CD1c-positive myeloid dendritic cell (primary cell): ENCODE data around the gene KCNN3.

Experiments used
- DNase-seq: peaks from one replicate; pipeline ENCODE4 v3.0.0-alpha.2; 2016; ENCODE audit errors: extremely low spot score

Gene KCNN3

DNA sequence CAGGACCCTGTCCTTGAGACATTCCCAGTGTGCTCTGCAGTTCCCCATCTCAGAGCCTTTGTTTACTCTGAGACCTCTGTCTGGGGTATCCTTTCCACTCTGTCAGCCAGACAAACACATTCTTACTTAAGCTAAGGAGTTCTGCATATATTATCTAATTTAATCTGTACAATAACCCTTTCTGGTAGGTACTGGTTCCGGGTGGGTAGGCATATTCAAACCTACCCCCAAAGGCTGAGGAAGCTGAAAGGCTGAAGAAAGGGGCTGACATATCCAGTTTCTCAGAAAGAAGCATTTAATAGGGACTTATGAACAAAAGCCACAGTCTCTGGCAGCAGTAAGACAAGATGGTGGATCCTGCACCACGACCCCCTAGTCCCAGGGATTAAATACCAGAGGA, 53.1 kb downstream of the KCNN3 start:
- DNase-seq, result no peak

DNA sequence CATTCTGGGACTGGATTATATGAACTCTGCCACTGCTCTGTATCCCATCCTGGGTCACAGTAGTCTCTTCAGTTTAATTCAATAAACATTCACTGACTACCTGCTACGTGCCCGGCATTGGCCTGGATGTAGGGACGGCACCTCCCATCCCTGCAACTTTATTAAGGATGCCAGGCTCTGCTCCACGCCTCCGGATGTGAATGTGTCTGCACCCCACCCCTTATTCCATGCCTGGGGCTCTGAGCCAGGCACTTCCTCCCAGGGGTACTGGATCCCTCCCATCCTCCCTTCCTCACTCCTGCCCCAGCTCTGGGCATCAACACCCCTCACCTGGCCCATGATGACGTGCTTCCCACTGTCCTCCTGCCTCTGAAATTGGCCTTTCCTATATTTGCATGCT, 53.7 kb downstream of the KCNN3 start:
- no peak for DNase-seq

GRCh38 chr1:154813846-154814505, 56.1 kb downstream of the KCNN3 start:
- DNase-seq, result no peak

DNA sequence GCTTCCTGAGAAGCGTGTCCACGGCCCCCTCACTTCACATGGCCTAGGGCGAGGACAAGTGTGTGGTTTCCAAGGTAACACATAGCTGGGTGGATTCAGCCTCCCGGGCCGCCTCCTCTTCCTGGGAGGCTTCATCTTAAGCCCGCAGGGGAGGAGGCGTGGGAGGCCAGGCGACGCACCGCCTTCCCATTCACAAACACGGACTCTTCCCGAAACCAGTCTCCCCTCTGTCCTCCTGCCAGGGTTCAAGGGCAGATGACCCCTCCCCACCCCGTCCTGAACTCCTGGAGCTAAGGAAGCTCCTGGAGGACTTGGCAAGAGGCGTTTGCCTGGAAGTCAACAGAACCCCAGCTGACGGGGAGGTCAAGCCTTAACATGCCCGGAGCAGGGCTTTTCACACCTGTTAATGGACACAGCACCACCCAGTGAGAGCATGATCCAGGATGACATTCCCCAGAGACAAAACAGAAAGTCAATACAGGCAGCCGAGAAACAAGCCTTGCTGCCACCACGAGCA, 56.7 kb downstream of the KCNN3 start:
- DNase-seq, result no peak

DNA sequence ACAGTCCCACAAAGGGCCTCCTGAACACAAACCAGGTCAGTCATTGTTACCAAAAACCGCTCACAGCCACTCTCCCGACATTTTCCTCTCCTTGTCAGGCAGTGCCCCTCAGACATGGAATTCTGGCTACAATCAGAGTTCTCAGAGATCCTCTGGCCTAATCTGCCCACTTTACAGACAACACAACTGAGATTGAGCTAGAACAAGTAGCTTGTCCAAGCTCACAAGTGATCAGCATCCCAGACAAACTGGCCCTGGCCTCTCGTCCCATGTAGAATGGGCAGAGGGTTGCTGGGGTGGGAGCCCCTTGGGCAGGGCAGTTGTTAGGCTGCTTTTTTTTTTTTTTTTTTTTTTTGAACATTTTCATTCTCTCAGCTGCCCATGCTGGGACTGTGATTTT, 57.2 kb downstream of the KCNN3 start:
- DNase-seq, result no peak

GRCh38 chr1:154810571-154810970, 59.5 kb downstream of the KCNN3 start:
- DNase-seq, result no peak

DNA sequence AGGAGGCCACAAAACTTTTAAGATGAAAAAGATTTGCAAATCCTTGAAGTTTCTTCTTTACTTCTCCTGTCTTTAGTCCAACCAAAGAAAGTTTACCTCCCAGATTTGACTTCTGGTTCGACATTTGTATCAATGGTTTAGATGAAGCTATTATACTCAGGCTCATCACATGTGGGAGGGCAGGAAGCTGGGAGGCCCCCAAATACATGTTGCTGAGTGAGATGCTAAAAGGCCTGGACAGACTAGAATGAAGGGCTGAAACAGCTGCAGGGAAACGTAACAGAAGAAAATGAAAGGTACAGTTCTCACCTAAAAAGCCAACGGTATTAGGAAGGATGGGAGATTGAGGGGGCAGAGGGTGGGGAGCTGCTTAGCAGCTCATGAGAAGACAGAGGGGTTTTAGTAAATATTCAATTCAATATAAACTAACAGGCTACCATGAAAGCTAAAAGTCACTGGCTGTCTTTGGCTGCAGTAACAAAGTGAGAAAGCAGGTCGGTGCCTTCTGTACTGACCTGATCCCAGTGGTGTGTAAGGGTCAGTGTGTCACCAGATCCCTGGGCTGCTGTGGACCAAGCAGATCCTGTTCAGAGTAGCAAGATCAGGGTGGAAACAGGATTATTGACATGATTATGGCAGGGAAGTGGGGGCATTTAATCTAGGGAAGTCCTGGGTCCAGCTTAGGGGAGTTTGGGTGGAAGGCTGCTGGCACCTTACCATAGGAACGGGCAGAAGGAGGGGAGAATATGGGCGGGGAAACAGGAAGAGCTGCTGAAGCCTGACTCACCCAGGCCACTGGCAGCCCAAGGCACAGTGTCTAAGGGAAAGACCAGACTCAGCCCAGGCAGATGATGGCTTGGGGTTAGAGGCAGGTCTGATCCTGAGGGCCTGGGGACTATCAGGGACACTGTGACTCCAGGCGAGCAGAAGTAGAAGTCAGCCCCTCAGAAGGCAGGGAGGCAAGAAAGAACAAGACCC, 60.4 kb downstream of the KCNN3 start:
- peak; percentile 15 for DNase-seq

GRCh38 chr1:154808909-154809262, 61.2 kb downstream of the KCNN3 start:
- no peak for DNase-seq

DNA sequence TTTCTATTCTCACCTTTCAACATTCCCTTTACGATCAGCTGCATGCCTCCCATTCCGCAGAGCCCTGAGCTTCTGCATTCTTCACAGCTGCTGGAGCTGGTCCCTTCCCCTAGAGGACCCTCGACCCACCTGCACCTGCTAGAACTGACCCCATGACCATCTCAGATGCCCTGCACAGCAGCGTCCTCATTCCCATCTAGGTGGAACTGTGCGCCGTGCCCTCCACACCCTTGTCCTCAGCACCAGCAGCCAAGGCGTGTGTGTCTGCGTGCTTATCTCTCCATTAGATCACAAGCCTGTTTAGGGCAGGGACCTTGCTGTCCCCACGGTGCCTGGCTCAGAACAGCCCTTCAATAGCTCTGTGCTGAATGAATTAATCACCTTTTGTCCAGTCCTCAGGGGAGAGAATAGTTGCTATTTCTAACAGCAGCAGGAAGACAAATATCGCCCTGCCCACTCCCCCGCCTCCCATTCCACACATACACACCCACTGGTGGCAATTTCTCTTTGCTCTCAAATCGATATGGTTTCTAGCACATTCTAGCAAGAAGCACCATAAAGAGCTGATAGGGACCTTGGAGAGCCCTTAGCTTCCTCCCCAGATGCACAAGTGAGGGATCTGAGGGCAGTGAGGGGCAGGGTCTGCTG, 61.7 kb downstream of the KCNN3 start:
- no peak for DNase-seq

GRCh38 chr1:154807048-154807591, 63.0 kb downstream of the KCNN3 start:
- peak; percentile 31 for DNase-seq

GRCh38 chr1:154806333-154806732, 63.7 kb downstream of the KCNN3 start:
- no peak for DNase-seq

DNA sequence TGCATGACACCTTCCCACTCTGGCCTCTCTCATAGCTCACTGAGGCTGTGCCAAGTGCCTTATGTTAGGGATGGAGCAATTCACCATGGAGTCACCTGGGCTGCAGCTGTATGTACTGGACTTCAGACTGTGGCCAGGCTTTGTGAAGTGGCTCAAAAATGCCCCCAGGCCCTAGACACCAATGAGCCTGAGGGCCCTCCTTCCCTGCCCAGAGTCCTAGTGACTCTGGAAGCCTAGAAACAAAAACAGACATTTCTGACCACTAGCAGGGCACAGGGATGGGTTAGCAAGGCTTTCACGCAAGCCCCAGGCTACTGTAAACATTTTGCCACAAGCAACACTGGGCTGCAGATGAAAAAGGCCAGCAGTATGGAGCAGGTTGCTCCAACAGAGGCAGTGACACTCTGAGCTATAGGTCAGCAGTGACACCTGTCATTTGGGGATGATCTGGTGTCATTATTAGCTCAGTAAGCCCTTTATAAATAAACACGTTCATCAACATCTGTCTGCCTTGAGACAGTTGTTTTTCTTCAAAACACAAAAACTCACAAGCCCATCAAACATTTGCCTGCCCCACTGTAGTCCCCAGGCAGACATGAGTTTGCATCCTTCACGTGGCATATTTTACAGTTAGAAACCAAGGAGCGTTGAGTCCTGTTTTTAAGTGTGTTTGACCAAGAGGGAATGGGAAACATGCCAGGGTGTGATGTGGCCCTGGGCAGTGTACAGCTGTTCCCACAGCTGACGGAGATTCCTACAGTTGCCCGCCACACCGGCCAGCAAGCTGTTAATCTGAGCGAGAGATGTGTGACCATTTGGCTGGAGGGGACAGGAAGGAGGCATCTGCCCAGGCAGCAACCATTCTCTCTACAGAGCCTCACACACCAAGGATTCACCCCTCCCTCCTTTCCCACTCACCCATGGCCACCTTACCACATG, 66.8 kb downstream of the KCNN3 start:
- no peak for DNase-seq

DNA sequence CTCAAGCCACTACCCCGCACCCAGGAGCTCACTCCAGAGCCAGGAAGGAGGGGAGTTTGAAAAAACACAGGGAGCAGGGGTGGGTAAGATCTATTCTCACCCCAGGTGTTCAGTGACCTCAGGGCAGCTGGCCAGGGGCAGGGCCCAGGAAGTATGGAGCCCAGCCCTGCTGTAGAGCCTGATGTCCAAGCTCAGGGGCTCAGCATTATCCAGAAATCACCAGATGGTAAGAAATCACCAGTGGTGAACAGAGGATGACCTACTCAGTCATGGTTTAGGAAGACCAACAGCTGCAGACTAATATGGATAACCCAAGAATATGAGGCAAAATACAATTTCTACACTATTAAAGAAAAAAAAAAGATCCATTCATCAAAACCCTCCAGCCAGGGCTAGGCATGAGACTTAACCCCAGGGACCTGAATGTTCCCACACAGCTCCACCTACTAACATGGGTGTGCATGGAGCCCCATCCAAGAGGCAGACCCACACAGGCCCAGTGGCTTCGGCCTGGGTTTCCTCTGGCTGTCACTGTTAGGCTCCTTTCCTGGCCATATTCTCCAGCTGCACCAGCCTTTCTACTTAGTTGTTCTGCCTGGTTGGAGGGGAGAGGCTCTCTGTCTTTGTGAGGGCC, 67.6 kb downstream of the KCNN3 start:
- no peak for DNase-seq

GRCh38 chr1:154801234-154802011, 68.7 kb downstream of the KCNN3 start:
- DNase-seq, result no peak

- DNase-seq, result no peak
Observed at GRCh38 chr1:154799188-154799587, 70.9 kb downstream of the KCNN3 start.

GRCh38 chr1:154798645-154799044, 71.4 kb downstream of the KCNN3 start:
- DNase-seq, result no peak

DNA sequence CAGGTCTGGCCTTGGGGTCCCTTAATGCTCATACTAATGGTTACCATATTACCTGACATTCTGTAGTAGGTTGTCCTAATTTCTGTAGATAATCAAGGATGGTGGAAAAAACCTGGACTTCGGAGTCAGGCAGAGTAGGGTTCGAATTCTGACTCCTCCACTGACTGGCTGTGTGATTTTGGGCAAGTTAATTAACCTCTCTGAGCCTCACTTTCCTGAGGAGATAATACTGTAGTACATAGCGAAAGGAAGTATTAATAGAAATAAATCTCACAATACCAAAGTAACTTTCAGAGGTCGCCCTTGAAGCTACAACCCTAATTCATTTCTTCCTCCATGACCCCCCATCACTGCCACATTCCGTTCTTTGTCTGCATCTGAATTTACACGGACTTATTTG, 72.9 kb downstream of the KCNN3 start:
- no peak for DNase-seq

- DNase-seq, result no peak
Observed at GRCh38 chr1:154796303-154796892, 73.7 kb downstream of the KCNN3 start.

GRCh38 chr1:154794608-154795007, 75.5 kb downstream of the KCNN3 start:
- DNase-seq, result no peak
